Measurements from ENCODE around the gene TASP1.

The TASP1 gene

DNA sequence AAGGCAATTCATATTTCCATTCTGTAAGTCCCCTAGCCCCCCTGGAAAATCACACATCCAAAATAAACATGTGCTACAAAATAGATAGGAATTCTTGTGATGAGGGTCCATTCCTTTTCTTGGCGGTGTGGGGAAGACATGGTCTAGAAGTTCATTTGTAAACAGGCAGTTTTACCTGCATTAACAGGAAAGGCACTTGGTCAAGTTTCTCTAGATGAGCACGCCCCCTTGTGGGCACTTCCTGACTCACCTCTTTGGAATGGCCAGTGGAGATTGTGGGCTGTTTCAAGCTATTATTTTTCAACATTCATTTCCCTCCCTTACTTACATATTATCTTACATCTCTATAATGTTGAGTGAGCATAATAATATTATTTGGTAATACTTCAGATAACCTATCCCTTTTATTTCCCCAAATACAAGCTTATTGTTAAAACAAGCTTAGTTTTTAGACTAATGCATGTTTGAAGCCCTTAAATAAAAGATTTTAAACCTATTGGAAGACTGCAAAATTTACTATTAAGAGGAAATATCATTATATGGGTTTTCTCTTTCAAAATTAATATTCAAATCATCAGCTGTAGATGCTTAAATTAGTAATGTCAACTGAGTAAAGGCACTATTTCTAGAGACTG lies 92.1 kb downstream of the TASP1 start:
- no peak overlapping the region for H3K4me3 ChIP-seq (ENCODE audit: low read length)
- no peak overlapping the region for H3K27ac ChIP-seq (ENCODE audit: low read depth, low read length)

GRCh38 chr20:13545790-13546189 lies 92.9 kb downstream of the TASP1 start:
- no peaks in the 10 kb centered on the region for H3K4me1 ChIP-seq (ENCODE audit: control insufficient read depth, insufficient read depth, low read length)
- H3K27ac ChIP-seq (ENCODE audit: low read depth, low read length) = no peak overlapping the region
- H3K27me3 ChIP-seq (ENCODE audit: control insufficient read depth, insufficient read depth, low read length) = no peaks in the 10 kb centered on the region
- H3K36me3 ChIP-seq (ENCODE audit: control insufficient read depth, insufficient read depth, low read length) = no peaks in the 10 kb centered on the region
- H3K4me3 ChIP-seq (ENCODE audit: low read length) = no peak overlapping the region
- no peak overlapping the region for H3K9ac ChIP-seq (ENCODE audit: low read length)

More for the DNA sequence above, 92.1 kb downstream of the TASP1 start:
- Histone ChIP-seq H3K27me3 (ENCODE audit: control insufficient read depth, insufficient read depth, low read length) (no peaks in the 10 kb centered on the region), H3K36me3 (ENCODE audit: control insufficient read depth, insufficient read depth, low read length) (no peaks in the 10 kb centered on the region), H3K9ac (ENCODE audit: low read length) (no peak overlapping the region), H3K4me1 (ENCODE audit: control insufficient read depth, insufficient read depth, low read length) (no peaks in the 10 kb centered on the region)

DNA sequence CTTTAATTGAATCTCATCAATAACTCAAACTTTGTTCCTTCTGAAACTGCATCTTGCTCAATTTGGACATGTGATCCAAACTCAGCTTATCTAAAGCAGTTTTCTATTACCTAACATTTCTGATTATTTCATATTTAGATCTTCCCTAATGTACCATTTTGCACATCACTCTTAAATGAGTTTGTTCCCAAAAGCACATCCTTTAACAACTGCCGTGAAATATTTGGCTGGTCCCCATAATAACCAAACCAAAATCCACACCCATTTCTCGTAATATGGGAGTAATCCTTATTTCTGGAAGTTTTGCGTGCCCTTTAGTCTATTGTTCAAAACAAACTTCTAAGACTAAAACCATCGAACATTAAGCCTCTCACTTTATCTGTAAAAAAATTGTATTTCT lies 94.9 kb downstream of the TASP1 start:
- no peak overlapping the region for H3K9ac ChIP-seq (ENCODE audit: low read length)
- no peaks in the 10 kb centered on the region for H3K36me3 ChIP-seq (ENCODE audit: control insufficient read depth, insufficient read depth, low read length)
- H3K27me3 ChIP-seq (ENCODE audit: control insufficient read depth, insufficient read depth, low read length) = no peaks in the 10 kb centered on the region
- H3K27ac ChIP-seq (ENCODE audit: low read depth, low read length) = no peak overlapping the region
- no peak overlapping the region for H3K4me3 ChIP-seq (ENCODE audit: low read length)
- H3K4me1 ChIP-seq (ENCODE audit: control insufficient read depth, insufficient read depth, low read length) = no peaks in the 10 kb centered on the region

GRCh38 chr20:13535627-13536026 lies 103.1 kb downstream of the TASP1 start:
- no peaks in the 10 kb centered on the region for H3K27me3 ChIP-seq (ENCODE audit: control insufficient read depth, insufficient read depth, low read length)
- no peak overlapping the region for H3K9ac ChIP-seq (ENCODE audit: low read length)
- H3K4me3 ChIP-seq (ENCODE audit: low read length) = no peak overlapping the region
- no peak overlapping the region for H3K27ac ChIP-seq (ENCODE audit: low read depth, low read length)
- H3K36me3 ChIP-seq (ENCODE audit: control insufficient read depth, insufficient read depth, low read length) = no peaks in the 10 kb centered on the region
- peaks cover 4% of the 10 kb centered on the region for H3K4me1 ChIP-seq (ENCODE audit: control insufficient read depth, insufficient read depth, low read length)

DNA sequence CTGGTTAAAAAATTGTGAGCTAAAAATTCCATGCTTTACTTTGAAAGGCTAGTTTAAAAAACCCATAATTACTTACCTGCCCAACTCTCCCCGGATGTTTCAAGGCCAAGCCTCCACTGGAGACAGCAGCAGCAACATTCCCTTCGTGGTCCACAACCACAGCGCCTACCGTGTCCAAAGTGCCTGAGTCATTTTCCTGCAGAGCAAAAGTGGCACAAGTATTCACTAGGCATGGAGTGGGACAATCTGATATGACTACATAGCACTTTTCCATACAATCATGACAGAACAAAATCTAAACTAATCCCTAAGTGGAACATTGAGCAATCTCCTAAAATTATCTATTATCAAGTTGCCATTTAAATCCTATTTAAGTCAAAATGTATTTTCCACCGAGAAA lies 104.8 kb downstream of the TASP1 start:
- Histone ChIP-seq H3K4me1 (ENCODE audit: control insufficient read depth, insufficient read depth, low read length) (peaks cover 4% of the 10 kb centered on the region), H3K4me3 (ENCODE audit: low read length) (no peak overlapping the region), H3K27me3 (ENCODE audit: control insufficient read depth, insufficient read depth, low read length) (no peaks in the 10 kb centered on the region), H3K36me3 (ENCODE audit: control insufficient read depth, insufficient read depth, low read length) (no peaks in the 10 kb centered on the region), H3K27ac (ENCODE audit: low read depth, low read length) (no peak overlapping the region), H3K9ac (ENCODE audit: low read length) (no peak overlapping the region)

DNA sequence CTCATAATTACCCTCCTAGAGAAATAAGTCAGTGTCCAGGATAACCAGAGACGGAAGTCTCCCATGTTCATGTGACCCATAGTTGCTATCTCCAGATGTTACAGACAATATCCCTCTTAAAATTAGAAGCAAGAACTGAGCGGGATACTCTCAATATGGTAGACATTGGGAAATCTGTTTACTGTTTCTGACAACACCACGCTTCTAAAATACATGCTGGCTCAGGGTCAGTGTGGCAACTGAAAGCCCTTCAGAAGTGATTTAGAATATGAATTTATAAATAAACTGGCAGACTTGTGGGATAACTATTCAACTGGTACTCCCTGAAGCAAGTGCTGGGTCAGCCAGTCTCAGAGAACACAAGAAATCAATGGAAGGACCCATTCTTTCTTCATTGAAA lies 108.6 kb downstream of the TASP1 start:
- H3K4me3 ChIP-seq (ENCODE audit: low read length) = no peak overlapping the region
- H3K9ac ChIP-seq (ENCODE audit: low read length) = no peak overlapping the region
- peaks cover 4% of the 10 kb centered on the region for H3K4me1 ChIP-seq (ENCODE audit: control insufficient read depth, insufficient read depth, low read length)
- no peaks in the 10 kb centered on the region for H3K27me3 ChIP-seq (ENCODE audit: control insufficient read depth, insufficient read depth, low read length)
- no peaks in the 10 kb centered on the region for H3K36me3 ChIP-seq (ENCODE audit: control insufficient read depth, insufficient read depth, low read length)
- H3K27ac ChIP-seq (ENCODE audit: low read depth, low read length) = no peak overlapping the region

- Histone ChIP-seq H3K4me3 (ENCODE audit: low read length) (no peak overlapping the region), H3K36me3 (ENCODE audit: control insufficient read depth, insufficient read depth, low read length) (no peaks in the 10 kb centered on the region), H3K4me1 (ENCODE audit: control insufficient read depth, insufficient read depth, low read length) (no peaks in the 10 kb centered on the region), H3K9ac (ENCODE audit: low read length) (no peak overlapping the region), H3K27ac (ENCODE audit: low read depth, low read length) (no peak overlapping the region), H3K27me3 (ENCODE audit: control insufficient read depth, insufficient read depth, low read length) (no peaks in the 10 kb centered on the region)
Observed at GRCh38 chr20:13526551-13526950, 112.2 kb downstream of the TASP1 start.

GRCh38 chr20:13525225-13525940 lies 113.3 kb downstream of the TASP1 start:
- no peak overlapping the region for H3K9ac ChIP-seq (ENCODE audit: low read length)
- no peak overlapping the region for H3K27ac ChIP-seq (ENCODE audit: low read depth, low read length)
- no peak overlapping the region for H3K4me3 ChIP-seq (ENCODE audit: low read length)
- H3K27me3 ChIP-seq (ENCODE audit: control insufficient read depth, insufficient read depth, low read length) = no peaks in the 10 kb centered on the region
- no peaks in the 10 kb centered on the region for H3K4me1 ChIP-seq (ENCODE audit: control insufficient read depth, insufficient read depth, low read length)
- no peaks in the 10 kb centered on the region for H3K36me3 ChIP-seq (ENCODE audit: control insufficient read depth, insufficient read depth, low read length)

DNA sequence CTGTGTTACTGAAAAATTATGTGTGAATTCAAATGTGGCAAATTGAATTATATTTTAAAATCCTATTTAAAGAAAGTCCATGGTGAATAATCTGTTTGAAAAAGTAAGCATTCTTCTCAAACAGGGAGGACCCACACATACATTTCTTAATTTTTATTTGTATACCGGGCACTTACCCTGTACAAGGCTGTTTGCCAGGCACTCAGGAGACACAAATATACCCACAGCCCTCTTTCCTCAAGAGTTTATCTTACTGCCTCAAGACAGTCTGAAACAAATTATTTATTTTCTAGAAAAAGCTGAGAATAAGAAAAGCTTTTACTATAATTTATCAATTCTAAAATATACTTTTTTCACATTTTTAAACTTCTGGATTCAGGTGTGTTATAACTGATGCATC lies 114.4 kb downstream of the TASP1 start:
- no peaks in the 10 kb centered on the region for H3K4me1 ChIP-seq (ENCODE audit: control insufficient read depth, insufficient read depth, low read length)
- no peak overlapping the region for H3K27ac ChIP-seq (ENCODE audit: low read depth, low read length)
- H3K36me3 ChIP-seq (ENCODE audit: control insufficient read depth, insufficient read depth, low read length) = no peaks in the 10 kb centered on the region
- no peak overlapping the region for H3K9ac ChIP-seq (ENCODE audit: low read length)
- no peaks in the 10 kb centered on the region for H3K27me3 ChIP-seq (ENCODE audit: control insufficient read depth, insufficient read depth, low read length)
- no peak overlapping the region for H3K4me3 ChIP-seq (ENCODE audit: low read length)

DNA sequence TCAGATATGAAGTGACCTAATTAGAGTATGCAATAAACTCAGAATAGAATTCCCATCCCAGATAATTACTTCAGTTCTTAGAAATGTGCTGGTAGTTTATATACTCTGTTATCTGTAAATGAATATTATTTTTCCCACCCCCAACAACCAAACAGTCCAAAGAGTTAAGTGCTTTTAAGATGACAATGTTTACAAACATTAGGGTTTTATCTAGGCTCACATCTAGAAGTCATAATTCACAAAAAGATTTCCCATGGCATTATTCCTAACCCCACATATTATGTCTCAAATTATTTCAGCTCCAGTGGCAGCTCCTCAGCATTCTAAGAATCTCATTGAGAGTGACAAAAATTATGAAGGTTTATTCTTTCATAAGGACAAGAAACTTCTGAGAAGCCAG lies 120.9 kb downstream of the TASP1 start:
- Histone ChIP-seq H3K4me1 (ENCODE audit: control insufficient read depth, insufficient read depth, low read length) (no peaks in the 10 kb centered on the region), H3K36me3 (ENCODE audit: control insufficient read depth, insufficient read depth, low read length) (no peaks in the 10 kb centered on the region), H3K4me3 (ENCODE audit: low read length) (no peak overlapping the region), H3K9ac (ENCODE audit: low read length) (no peak overlapping the region), H3K27me3 (ENCODE audit: control insufficient read depth, insufficient read depth, low read length) (no peaks in the 10 kb centered on the region), H3K27ac (ENCODE audit: low read depth, low read length) (no peak overlapping the region)

DNA sequence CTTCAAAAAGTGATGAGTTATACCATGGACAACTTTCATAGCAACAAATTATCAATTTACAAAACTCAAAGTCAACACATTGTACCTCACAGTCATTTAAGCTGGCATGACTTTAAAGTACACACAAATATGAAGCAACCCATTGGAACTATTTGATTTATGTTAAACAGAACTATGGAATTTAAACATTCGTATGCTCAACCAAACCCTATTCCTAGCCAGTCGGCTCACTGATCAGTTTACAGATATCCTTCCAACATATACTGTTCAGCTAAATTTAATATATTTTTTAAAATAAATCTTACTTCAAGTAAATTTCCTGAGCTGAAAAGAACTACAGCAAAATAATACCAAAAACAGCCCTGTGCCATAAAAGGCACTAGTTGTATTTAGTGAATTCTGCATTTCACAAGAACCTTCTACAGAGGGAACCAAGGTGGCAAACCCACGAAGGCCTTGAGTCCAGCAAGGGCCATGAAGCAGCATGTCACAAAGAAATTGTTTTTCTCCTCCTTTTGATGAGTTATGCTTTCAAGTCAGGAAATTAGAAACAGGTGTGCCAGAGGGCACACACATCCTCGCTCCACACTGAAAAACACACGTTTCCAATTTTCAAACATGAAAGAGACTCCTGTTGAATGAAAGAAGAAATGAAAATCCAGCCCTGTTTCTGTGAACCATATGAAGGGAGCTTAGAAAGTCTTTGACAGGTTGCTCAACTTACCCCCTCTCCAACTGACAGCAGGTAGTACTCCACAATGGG lies 122.8 kb downstream of the TASP1 start:
- Histone ChIP-seq H3K36me3 (ENCODE audit: control insufficient read depth, insufficient read depth, low read length) (no peaks in the 10 kb centered on the region), H3K9ac (ENCODE audit: low read length) (no peak overlapping the region), H3K27me3 (ENCODE audit: control insufficient read depth, insufficient read depth, low read length) (no peaks in the 10 kb centered on the region), H3K4me3 (ENCODE audit: low read length) (no peak overlapping the region), H3K4me1 (ENCODE audit: control insufficient read depth, insufficient read depth, low read length) (no peaks in the 10 kb centered on the region), H3K27ac (ENCODE audit: low read depth, low read length) (no peak overlapping the region)

DNA sequence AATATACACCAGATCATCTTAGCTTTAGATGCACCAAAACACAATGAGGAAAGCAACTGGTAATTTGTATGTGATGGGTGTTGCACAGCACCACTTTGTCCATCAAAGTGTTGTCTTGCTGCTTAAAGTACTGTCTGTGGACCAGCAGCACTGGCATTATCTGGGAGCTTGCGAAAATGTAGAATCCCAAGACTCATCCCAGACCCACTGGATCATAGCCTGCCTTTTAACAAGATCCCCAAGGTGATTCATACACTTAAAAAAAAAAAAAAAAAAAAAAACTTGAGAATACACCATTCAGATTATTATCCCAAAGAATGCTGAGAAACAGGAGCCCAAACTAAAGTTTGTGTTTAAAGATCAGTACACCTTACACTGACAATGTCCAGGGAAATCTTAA lies 123.4 kb downstream of the TASP1 start:
- H3K4me1 ChIP-seq (ENCODE audit: control insufficient read depth, insufficient read depth, low read length) = no peaks in the 10 kb centered on the region
- no peaks in the 10 kb centered on the region for H3K36me3 ChIP-seq (ENCODE audit: control insufficient read depth, insufficient read depth, low read length)
- no peaks in the 10 kb centered on the region for H3K27me3 ChIP-seq (ENCODE audit: control insufficient read depth, insufficient read depth, low read length)
- no peak overlapping the region for H3K9ac ChIP-seq (ENCODE audit: low read length)
- H3K4me3 ChIP-seq (ENCODE audit: low read length) = no peak overlapping the region
- H3K27ac ChIP-seq (ENCODE audit: low read depth, low read length) = no peak overlapping the region
